ENCODE measurements around the gene ACVR1. TPM values are rescaled to one million over a fixed set of nuclear protein-coding genes. Genes with fewer than 3 reads are reported as not detected.
"Not testable (repeated sequence)": the region's sequence is repeated elsewhere in the genome, so short reads cannot be mapped to it uniquely, and the experiment has no call there.

Gene ACVR1
- polyA plus RNA-seq, 1 donor, result 19.3 TPM

GRCh38 chr2:157849591-157849990 lies 26.5 kb downstream of the ACVR1 start:
- no peak for DNase-seq

- DNase-seq, result no peak
Measured at GRCh38 chr2:157848213-157848612, 27.9 kb downstream of the ACVR1 start.

DNA sequence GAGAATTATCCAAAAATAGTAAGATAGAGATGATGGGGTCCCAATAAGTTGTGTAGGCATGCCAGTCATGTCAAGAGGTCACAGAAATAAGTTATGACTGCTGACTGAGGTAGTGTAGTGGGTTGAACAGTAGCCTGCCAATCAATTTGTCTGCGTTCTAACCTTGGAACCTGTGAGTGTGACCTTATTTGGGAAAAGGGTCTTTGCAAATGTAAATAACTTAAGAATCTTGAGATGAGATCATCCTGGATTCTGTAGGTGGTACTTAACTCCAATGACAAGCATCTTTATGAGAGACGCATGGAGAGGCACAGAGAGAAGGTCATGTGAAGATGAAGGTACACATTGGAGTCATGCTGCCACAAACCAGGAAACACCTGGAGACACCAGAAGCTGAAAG lies 31.0 kb downstream of the ACVR1 start:
- no peak for DNase-seq

GRCh38 chr2:157843935-157844334 lies 32.2 kb downstream of the ACVR1 start:
- no peak for DNase-seq

GRCh38 chr2:157843081-157843480 lies 33.0 kb downstream of the ACVR1 start:
- no peak for DNase-seq

- DNase-seq, result no peak
Measured at GRCh38 chr2:157842106-157842879, 33.8 kb downstream of the ACVR1 start.

GRCh38 chr2:157841485-157841884 lies 34.6 kb downstream of the ACVR1 start:
- DNase-seq, result no peak

- DNase-seq, result peak; percentile 63
Measured at GRCh38 chr2:157840568-157841156, 35.5 kb downstream of the ACVR1 start.

- DNase-seq, result no peak
Measured at GRCh38 chr2:157839822-157840221, 36.3 kb downstream of the ACVR1 start.

GRCh38 chr2:157839162-157839801 lies 36.8 kb downstream of the ACVR1 start:
- DNase-seq, result peak; percentile 63

DNA sequence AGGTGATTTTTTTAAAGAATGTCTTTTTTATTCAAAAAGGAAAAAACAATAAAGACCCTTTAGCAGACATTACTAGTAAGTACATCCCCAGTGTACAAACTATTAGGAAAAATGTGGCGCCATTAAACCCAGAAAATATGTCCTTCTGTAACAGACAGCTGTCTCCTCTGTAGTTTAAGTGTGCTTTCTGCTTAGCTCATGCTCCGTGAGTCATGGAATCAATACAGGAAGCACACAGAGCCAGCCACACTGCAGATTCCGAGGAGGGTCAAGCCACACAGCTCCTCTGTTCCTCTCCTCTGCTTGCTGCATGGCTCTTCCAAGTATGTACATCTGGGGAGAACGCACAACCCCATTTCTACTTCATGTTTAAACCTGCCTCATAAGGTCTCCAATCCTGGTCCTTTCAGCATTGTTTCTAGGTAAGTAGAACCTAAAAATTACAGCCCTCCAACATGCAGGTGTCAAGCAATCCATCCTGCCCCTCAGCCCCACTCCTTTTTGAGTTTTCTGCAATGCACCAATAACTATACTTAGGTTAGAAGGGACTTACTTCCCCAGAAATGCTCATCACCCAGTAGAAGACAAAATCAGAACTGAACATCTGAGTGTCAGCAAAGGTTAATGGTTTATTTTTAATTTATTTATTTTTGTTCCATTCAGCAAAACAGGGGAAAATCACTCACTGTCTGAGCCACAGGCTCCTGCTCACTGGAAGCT lies 37.5 kb downstream of the ACVR1 start:
- DNase-seq, result peak; percentile 70

GRCh38 chr2:157837851-157838441 lies 38.2 kb downstream of the ACVR1 start:
- DNase-seq, result peak; percentile 56

DNA sequence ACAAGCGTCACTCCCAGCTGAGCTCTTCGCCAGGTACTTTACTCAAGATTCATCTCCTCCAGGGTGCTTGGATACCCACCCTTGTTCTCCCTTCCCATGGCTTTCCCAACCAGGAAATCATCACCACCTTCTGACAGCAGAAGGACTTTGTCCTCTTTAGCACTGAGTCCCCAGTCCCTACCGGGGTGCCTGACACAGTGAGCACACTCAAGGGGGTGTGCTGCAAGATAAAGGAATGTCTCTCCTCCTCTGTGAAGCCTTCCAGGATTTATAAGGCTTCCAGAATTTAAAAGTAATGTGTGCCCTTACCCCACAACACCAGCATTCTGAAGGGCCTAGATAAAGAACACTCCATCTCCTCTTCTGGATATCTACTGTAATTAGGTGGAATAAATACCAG lies 39.6 kb downstream of the ACVR1 start:
- DNase-seq, result no peak

DNA sequence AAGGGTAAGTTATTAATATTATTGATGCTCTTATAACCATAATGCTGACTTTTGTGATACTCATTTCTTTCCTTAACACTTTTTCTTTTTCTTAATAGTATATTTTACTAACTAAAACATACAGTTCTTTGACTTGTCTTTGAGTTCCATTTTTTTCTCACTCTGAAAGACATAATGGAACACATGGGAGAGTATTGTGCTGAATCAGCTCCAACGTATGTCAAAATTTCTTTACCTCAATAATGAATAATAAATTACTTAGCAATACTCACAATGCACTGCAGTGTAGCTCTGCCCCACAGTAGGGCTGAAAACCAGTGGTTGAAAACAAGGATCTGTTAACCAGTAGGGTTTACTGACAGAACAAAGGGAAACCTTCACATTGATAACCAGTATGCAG lies 40.7 kb downstream of the ACVR1 start:
- no peak for DNase-seq

- DNase-seq, result no peak
Measured at GRCh38 chr2:157835006-157835405, 41.1 kb downstream of the ACVR1 start.

GRCh38 chr2:157833721-157834120 lies 42.4 kb downstream of the ACVR1 start:
- no peak for DNase-seq

DNA sequence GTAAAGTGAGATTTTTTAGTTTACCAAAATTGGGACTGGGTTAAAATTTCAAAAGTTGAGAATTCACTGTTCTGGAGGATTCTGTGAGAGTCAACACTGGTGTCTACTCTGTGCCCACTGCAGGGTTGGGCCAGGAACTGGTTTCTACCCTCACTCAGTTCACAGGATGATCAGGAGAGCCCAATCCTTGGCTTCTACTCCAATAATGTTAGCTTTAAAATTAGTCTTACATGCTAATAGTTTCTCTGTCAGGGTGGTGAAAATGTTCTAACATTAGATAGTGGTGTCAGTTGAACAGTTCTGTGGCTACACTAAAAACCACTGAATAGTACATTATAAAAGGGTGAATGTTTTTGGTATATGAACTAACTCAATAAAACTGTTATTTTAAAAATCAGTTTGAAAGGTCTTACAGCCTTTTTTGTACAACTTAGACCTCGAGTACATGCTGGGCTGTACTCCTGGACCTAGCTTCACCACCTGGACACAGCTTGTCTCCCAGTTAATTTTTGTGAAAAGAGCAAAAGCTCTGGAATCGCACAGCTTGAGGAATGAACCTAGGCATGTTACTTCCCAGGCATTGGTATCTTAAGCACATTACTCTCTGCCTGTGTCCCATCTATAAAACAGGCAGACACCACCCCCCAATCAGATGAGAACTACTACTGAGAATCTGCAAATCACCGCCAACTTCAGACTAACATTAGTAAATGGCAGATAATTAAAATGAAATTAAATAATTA lies 44.4 kb downstream of the ACVR1 start:
- DNase-seq, result no peak

DNA sequence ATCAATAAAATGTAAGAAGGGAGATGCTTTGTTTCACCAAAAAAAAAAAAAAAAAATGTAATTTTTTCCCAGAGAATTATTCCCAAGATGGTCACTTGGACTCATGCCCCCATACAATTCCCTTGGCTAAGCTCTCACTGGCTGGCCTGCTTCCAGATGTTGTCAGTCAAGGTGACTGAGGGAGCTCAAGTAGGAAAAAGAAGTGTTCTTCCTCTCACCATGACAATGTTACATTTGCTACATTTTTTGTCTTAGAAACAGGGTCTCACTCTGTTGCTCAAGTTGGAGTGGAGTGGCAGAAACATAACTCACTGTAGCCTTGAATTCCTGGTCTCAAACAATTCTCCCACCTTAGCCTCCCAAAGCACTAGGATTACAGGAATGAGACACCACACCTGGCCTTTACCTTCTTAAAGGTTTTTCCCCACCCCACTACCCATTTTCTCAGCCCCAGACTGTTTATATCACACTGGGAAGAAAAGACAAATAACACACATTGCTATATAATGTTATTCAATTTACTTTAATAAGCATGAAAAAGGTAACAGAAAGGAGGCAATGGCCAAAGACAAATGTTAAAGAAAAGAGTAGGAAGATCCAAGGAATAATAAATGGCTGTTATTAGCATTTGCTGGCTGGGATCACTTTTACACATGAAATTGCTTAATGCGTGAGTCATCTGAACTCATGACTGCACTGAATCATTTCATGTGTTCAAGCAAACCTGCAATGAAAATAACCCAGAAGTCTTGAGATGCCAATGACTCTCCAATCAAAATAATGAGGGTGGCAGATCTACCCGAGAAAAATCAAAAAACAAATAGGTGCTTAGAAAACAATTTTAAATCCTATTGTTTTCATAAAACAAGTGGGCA lies 45.2 kb downstream of the ACVR1 start:
- DNase-seq, result no peak

DNA sequence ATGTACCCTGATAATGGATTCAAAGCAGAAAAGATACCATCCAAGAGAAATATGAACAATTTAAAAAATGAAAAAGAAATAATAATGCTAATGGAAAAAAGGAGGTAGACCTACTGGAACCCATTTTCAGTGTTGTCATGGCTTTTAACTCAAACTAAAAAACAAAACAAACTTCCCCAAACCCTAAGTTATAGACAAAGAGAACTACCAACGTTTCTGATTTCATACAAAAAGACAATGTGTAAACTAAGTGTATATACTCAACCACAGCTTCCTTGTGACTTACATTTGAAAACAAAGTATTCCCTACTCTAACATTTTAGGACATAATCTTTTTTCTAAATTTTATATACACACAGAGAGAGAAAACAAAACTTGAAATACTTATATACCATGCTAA lies 45.9 kb downstream of the ACVR1 start:
- no peak for DNase-seq

- no peak for DNase-seq
Measured at GRCh38 chr2:157827377-157827776, 48.8 kb downstream of the ACVR1 start.

GRCh38 chr2:157826644-157827043 lies 49.5 kb downstream of the ACVR1 start:
- DNase-seq, result not testable (repeated sequence)

Measured in hindlimb muscle (tissue), 1 donor.